GM21381 (cell line): ENCODE results near the gene DLST.

Experiments used
- ATAC-seq: cut with Tn5 transposase; IDR thresholded peaks from one replicate; pipeline ENCODE4 v1.9.1; 2021; ENCODE audit warnings: mild to moderate bottlenecking, moderate library complexity; ENCODE audit not compliant: unreplicated experiment

The DLST gene

DNA sequence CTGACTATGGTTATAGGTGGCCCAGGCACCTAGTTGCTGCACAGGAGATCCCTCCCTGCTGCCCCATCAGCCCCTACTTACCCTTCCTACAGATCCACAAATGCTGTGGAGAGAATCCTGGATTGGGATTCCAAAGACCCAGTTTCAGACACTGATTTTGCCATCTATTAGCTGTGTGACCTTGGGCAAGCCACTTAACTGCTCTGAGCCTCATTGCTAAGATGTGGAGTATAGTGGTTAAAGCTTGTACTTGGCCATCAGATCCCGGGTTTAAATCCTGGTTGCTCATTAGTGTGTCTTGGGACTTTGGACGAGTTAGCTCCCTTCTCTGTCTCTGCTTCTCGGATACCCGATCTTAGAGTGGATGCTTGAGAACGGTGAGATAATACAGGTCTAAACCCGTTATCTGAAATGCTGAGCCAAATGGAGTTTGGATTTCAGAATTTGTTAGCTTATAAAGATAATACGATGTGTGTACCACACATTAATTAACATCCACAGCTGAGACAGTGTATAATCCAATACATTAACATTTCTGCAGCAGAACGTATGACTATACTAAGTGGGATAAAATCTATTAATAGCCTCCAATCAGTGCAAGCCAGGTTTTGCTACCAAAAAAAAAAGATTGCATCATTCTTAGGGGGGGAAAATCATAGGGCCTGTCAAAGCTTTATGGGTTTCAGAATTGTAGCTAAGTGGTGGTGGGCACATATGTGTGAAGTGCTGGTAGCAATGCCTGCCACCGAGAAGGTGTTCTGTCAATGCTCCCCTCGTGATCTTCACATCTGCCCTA, 21.8 kb upstream of the DLST start:
- ATAC-seq, result no peak

DNA sequence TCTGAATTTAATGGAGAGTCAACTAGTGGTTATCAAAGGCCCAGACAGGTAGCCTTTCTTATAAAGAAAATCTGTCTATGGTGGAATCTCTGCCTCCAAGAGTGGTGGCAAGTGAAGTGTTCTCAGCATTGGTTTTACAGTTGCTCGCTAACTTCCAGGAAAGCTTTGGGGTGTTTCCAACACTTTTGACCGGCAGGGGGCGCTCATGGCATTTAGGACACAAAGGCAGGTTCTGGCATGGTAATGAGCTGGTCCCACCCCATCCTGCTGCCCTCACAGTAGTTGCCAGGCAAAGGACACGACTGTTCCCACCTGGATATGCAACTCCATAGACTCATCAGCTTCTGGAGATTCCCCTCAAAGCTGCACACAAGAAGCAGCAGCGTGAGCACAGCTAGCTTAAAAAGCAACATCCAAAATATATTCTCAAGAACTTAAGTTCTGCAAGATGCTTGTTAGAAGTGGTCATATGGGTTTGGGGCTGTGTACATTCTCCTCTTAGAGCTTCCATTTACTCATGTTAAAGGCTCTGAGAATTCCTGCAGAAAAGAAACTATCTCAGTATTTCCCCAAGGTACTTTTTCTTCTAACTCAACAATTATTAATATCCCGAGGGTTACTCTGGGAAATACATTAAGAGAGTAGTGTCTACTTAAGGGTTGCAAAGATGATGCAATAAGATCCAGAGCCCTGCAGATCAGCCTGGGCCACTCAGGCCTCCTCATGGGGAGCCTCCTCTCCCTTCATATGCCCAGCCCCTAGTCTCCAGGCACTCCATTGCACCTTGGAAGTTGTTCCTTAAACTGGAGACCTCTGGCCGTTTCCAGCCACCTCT, 20.6 kb upstream of the DLST start:
- no peak for ATAC-seq

- no peak for ATAC-seq
Observed at GRCh38 chr14:74861734-74862090, 20.0 kb upstream of the DLST start.

- ATAC-seq, result no peak
Observed at GRCh38 chr14:74863274-74863673, 18.4 kb upstream of the DLST start.

DNA sequence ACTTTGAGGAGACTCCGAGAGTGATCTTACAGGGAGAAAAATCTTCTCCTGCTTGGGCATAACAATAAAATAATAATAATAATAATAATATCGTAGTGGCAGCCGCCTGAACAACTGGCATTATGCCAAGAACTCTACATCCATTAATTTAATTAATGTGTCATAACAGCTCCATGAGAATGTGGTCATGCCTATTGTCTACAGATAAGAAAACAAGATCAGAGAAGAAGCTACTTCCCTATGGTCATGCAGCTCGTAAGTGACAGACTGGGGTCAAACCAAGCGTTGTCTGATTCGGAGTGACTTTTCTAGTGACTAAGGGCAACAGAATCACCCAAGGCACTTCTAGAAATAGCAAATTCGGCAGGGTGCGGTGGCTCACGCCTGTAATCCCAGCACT, 17.5 kb upstream of the DLST start:
- no peak for ATAC-seq

- ATAC-seq, result no peak
Observed at GRCh38 chr14:74865156-74865555, 16.6 kb upstream of the DLST start.

- no peak for ATAC-seq
Observed at GRCh38 chr14:74866708-74867389, 14.9 kb upstream of the DLST start.

- no peak for ATAC-seq
Observed at GRCh38 chr14:74867673-74868072, 14.0 kb upstream of the DLST start.

- ATAC-seq, result no peak
Observed at GRCh38 chr14:74868739-74869138, 13.0 kb upstream of the DLST start.

DNA sequence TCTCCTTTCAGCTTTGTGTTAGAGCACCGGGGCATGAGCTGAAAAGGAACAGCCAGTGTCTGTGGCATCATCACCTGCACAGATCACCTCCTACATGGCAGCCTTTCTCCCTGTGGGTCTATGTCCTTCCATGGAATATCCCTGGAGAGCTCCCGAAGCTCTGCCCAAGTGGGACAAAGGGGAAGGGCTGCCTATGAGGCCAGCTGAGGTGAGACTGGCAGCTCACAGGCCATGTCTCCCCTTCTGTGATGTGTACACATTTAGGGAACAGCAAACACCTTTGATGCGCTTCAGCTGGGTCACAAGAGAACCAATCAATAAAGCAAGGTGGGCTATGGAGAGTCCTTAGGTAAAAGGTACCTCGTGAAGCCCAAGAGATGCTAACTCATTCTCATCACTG, 9.9 kb upstream of the DLST start:
- no peak for ATAC-seq

- ATAC-seq, result no peak
Observed at GRCh38 chr14:74875204-74875603, 6.5 kb upstream of the DLST start.

GRCh38 chr14:74875941-74876913, 5.5 kb upstream of the DLST start, which contains the start of gene PROX2:
PROX2 (minus strand) TSS chr14:74876145; CDS start chr14:74863834, 12,311 bp downstream.
- ATAC-seq, result no peak

DNA sequence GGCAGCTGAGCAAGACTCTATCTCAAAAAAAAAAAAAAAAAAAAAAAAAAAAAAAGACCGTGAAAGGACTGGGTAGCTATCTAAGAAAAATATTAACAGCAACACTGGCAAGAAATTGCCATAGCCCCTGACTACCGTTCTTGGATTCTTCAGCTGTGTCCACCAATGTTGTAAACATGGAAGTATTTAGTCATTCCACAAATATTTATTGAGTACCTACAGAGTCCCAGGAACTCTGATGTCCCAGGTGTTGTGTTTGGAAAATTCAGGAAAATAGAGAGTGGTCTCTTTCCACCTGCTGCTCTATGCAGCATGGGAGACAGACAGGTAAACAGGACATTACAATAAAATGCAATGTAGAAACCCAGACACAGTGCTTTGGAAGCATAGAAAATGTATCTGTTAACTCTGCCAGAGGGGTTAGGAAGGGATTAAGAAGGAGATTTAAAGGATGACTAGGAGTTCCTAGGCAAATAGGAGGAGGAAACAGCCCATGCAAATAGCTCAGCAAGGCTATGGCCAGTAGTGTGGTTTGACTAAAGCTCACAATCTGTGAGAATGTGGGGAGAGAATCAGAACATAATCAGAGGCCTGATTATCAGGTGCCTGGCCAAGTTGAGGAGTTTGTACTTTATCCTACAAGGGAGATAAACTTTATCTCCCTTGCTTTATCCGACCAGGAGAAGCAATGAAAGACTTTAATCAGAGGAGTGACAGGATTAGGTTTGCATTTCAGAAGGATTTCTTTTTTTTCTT, 2.1 kb upstream of the DLST start:
- no peak for ATAC-seq

GRCh38 chr14:74882103-74882920, 596 bp downstream of the DLST start:
- peak; percentile 44 for ATAC-seq

- ATAC-seq, result no peak
Observed at GRCh38 chr14:74886001-74886400, 4.3 kb downstream of the DLST start.

DNA sequence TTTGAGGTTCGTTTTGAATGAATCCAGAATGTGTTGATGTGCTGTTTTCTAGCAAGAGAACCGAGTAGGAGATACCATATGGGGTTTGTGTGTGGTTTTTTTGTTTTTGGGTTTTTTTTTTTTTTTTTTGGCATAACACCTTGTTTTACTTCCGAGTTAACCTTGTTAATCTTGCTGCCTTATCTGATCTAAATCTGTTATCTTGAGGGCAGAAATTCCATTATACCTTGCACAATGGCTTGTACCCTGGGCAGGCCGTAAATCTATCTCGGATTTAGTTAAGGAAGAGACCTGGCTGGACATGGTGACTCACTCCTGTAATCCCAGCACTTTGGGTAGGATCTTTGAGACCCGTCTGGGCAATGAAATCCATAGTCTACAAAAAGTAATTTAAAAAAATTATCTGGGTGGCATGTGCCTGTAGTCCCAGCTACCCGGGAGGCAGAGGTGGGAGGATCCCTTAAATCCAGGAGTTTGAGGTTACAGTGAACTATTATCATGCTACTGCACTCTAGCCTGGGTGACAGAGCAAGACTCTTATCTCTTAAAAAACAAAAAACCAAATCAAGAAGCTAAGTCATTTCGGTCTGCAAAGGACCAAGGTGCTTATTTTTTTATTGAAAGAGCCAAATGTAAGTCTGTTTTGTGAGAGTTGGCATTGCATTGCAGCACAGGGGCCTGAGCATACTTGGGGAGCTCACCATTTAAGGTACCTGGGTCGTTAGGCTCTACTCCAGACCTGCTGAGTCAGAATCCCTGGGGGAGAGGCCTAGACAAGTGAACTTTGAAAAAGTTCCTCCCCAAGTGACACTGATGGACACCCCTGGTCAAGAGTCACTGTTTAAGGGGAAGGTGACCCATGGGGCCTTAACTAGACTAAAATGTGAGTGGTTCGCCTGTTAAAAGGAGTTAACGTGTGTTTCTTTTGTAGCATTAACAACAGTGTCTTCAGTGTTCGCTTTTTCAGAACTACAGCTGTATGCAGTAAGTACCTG, 6.7 kb downstream of the DLST start:
- no peak for ATAC-seq

GRCh38 chr14:74890262-74890661, 8.5 kb downstream of the DLST start:
- no peak for ATAC-seq

GRCh38 chr14:74891870-74892269, 10.2 kb downstream of the DLST start:
- ATAC-seq, result no peak
